Measurements from ENCODE around the gene IGLL1. TPM values are rescaled to one million over a fixed set of nuclear protein-coding genes. Genes with fewer than 3 reads are reported as not detected.
"Not testable (repeated sequence)": the region's sequence is repeated elsewhere in the genome, so short reads cannot be mapped to it uniquely, and the experiment has no call there.

Gene IGLL1
- polyA plus RNA-seq, 1 donor (not counting 4 experiments of a cell fraction or from before 2014, with no cell fraction given) = not detected

DNA sequence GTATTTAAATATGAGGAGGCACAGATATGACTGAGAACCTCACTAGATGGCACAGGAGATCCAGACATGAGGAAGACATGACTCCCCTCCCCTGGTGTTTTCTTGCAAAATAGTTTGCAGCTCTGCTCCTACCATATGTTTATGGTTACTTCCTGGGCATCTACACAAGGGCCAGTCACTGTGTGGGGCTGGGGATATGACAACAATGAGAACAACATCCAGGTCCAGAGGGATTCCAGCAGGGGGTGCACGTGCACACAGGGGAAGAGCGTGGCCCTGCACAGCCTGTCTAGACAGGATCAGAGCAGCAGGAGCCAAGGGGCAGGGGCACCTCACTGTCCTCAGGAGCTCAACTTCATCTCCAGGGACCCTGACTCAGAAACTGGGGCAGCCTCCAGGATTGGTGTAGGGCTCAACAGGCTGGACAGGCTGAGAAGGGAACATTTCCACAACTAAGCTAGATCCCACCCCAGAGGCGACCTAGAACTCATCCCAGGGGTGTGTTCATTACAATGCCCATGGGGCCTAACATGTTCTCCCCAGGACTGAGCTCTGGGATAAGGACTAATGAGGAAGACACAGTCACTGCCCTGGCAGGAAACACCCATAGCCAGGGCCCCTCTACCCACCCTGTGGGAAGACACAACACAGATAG is 47.4 kb upstream of the IGLL1 start:
- TF ChIP-seq, protein P1, sequence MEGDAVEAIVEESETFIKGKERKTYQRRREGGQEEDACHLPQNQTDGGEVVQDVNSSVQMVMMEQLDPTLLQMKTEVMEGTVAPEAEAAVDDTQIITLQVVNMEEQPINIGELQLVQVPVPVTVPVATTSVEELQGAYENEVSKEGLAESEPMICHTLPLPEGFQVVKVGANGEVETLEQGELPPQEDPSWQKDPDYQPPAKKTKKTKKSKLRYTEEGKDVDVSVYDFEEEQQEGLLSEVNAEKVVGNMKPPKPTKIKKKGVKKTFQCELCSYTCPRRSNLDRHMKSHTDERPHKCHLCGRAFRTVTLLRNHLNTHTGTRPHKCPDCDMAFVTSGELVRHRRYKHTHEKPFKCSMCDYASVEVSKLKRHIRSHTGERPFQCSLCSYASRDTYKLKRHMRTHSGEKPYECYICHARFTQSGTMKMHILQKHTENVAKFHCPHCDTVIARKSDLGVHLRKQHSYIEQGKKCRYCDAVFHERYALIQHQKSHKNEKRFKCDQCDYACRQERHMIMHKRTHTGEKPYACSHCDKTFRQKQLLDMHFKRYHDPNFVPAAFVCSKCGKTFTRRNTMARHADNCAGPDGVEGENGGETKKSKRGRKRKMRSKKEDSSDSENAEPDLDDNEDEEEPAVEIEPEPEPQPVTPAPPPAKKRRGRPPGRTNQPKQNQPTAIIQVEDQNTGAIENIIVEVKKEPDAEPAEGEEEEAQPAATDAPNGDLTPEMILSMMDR (optimal IDR thresholded peaks at IDR 0.05 in 1 of 3, IDR thresholded peaks at IDR 0.05 in 1 of 3, conservative IDR thresholded peaks at IDR 0.05 in 1 of 3; ENCODE audit: extremely low read depth in 1 of 3, insufficient read depth in 2 of 3, low read length in 3 of 3) = peak in 1 of 3 experiments; percentile 25

DNA sequence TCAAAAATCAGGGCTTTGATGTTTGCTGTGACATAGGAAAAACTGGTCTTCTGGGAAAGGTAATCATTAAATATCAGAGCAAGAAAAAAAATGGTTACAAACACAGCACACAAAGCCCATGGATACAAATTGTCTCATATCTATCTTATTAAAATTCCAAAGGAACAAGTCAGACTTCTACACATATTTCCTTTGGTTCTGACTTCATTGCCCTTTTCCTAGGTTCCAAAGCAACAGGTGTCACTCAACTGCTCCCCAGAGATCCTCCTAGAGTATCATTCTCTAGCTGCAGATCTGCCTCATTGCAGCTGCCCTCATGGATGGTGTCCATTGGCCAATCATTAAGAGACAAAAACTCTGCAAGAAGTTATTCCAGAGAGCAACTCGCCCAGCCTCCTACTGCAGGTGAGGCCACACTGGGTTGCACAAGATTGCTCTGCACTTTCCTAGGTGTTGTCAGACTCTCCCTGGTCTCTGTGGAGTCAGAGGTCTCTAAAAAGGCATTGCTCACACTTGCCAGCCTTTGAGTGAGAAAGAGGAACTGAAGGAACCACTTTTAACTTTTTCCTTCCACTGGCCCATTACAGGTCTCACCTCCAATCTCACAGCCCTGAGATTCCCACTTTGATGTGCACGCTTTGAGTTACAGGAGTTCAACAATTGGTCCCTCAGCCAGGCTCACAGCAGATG is 46.3 kb upstream of the IGLL1 start:
- no peaks in the 10 kb centered on the region for H3K36me3 ChIP-seq (ENCODE audit: control insufficient read depth in 2 of 2, extremely low read depth in 1 of 2, insufficient read depth in 2 of 2, low read length in 2 of 2)
- H3K79me2 ChIP-seq (ENCODE audit: control insufficient read depth, insufficient read depth, low read length) = no peaks in the 10 kb centered on the region
- no peak overlapping the region for H2AFZ ChIP-seq (ENCODE audit: control insufficient read depth, low read length)
- FAIRE-seq (no peak), DNase-seq (ENCODE audit: low read depth, low spot score) (no peak)
- H3K4me2 ChIP-seq (ENCODE audit: control insufficient read depth, extremely low read depth, insufficient read depth, low read depth, low read length) = no peak overlapping the region
- H4K20me1 ChIP-seq (ENCODE audit: control insufficient read depth, extremely low read depth, insufficient read depth, low read length) = no peaks in the 10 kb centered on the region
- dilution Hi-C loops (cut with MboI; ENCODE audit: extremely low pct_ligation_motif_present, low sequenced_read_pairs) = no loop called here
- no peaks in the 10 kb centered on the region for H3K27me3 ChIP-seq (ENCODE audit: control insufficient read depth, extremely low read depth, insufficient read depth, low read length)
- no peak overlapping the region for H3K27ac ChIP-seq (ENCODE audit: control insufficient read depth, insufficient read depth, low read length)
- no peak overlapping the region for H3K9ac ChIP-seq (ENCODE audit: control insufficient read depth, extremely low read depth, insufficient read depth, low read length)
- no peaks in the 10 kb centered on the region for H3K4me1 ChIP-seq (ENCODE audit: control insufficient read depth, extremely low read depth, insufficient read depth, low read length)
- no peak overlapping the region for H3K4me3 ChIP-seq (ENCODE audit: control insufficient read depth in 2 of 3, extremely low read depth in 1 of 3, insufficient read depth in 2 of 3, low read depth in 1 of 3, low read length in 3 of 3)
- TF ChIP-seq, protein P1 (optimal IDR thresholded peaks at IDR 0.05 in 1 of 3, IDR thresholded peaks at IDR 0.05 in 1 of 3, conservative IDR thresholded peaks at IDR 0.05 in 1 of 3; ENCODE audit: extremely low read depth in 1 of 3, insufficient read depth in 2 of 3, low read length in 3 of 3) = no peak
- no peak for TF ChIP-seq EZH2 (IDR thresholded peaks at IDR 0.05; ENCODE audit: low read length)
- no peaks in the 10 kb centered on the region for H3K9me1 ChIP-seq (ENCODE audit: control insufficient read depth, extremely low read depth, insufficient read depth, low read length)
- H3K9me3 ChIP-seq (ENCODE audit: control insufficient read depth, low read depth, low read length) = no peaks in the 10 kb centered on the region

More for the DNA sequence above, 47.4 kb upstream of the IGLL1 start:
- dilution Hi-C loops (cut with MboI; ENCODE audit: extremely low pct_ligation_motif_present, low sequenced_read_pairs); FAIRE-seq; H3K4me3 ChIP-seq (ENCODE audit: control insufficient read depth in 2 of 3, extremely low read depth in 1 of 3, insufficient read depth in 2 of 3, low read depth in 1 of 3, low read length in 3 of 3); DNase-seq (ENCODE audit: low read depth, low spot score); H4K20me1 ChIP-seq (ENCODE audit: control insufficient read depth, extremely low read depth, insufficient read depth, low read length); H3K9me1 ChIP-seq (ENCODE audit: control insufficient read depth, extremely low read depth, insufficient read depth, low read length); H3K27me3 ChIP-seq (ENCODE audit: control insufficient read depth, extremely low read depth, insufficient read depth, low read length); H3K9me3 ChIP-seq (ENCODE audit: control insufficient read depth, low read depth, low read length); H3K36me3 ChIP-seq (ENCODE audit: control insufficient read depth in 2 of 2, extremely low read depth in 1 of 2, insufficient read depth in 2 of 2, low read length in 2 of 2); H3K4me1 ChIP-seq (ENCODE audit: control insufficient read depth, extremely low read depth, insufficient read depth, low read length); H3K79me2 ChIP-seq (ENCODE audit: control insufficient read depth, insufficient read depth, low read length); H3K9ac ChIP-seq (ENCODE audit: control insufficient read depth, extremely low read depth, insufficient read depth, low read length); H3K4me2 ChIP-seq (ENCODE audit: control insufficient read depth, extremely low read depth, insufficient read depth, low read depth, low read length); H2AFZ ChIP-seq (ENCODE audit: control insufficient read depth, low read length); H3K27ac ChIP-seq (ENCODE audit: control insufficient read depth, insufficient read depth, low read length): not testable (repeated sequence)
